ENCODE results near the gene SULT4A1.

SULT4A1 gene

DNA sequence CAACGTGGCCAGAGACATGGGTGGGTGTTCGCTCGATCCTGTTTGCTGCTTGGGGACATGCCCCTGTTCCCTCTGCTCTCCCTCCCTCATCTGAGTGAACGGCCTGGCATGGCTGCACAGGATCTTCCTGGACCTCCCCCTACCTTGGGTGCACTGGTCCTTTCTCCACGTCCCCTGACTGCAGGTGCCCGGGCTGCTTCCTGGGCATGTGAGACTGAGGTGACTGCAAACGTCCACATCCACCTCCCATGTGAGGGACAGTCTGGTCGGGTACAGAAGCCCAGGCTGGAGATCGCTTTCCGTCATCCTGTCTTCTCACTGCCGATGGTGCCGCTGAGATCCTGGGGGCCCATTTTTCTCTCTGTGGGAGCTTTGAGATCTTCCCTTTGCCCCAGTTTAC is 11.8 kb downstream of the SULT4A1 start:
- Mint-ChIP-seq H3K9me3 (no peaks in the 10 kb centered on the region), H3K36me3 (ENCODE audit: low read depth) (no peaks in the 10 kb centered on the region), H3K4me1 (ENCODE audit: low read depth) (no peaks in the 10 kb centered on the region), H3K27ac (no peak overlapping the region), H3K4me3 (no peak overlapping the region), H3K27me3 (ENCODE audit: low read depth) (peaks cover 5% of the 10 kb centered on the region)
- no peak for DNase-seq (ENCODE audit: low spot score)

DNA sequence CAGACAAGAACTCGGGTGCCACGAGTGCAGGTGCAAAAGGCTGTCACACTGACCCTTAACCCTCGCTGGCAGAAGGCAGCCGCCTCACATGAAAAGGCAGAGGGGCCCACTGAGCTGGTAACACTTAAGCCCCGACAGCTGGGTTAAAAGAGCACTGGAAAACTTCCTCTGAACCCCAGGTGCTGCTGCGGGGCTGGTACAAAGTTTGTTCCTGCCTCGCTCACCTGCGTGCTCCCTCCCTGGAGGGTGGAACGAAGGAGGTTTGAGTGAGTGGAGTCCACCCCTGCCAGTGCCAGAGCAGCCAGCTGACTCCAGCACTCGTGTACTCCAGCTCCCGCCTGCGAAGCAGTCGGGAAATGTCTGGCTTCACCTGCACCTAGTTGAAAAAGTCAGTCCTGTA is 12.6 kb downstream of the SULT4A1 start:
- H3K4me1 Mint-ChIP-seq (ENCODE audit: low read depth): no peaks in the 10 kb centered on the region
- no peak overlapping the region for H3K27ac Mint-ChIP-seq
- H3K36me3 Mint-ChIP-seq (ENCODE audit: low read depth): no peaks in the 10 kb centered on the region
- peaks cover 5% of the 10 kb centered on the region for H3K27me3 Mint-ChIP-seq (ENCODE audit: low read depth)
- H3K9me3 Mint-ChIP-seq: no peaks in the 10 kb centered on the region
- DNase-seq (ENCODE audit: low spot score): no peak
- H3K4me3 Mint-ChIP-seq: no peak overlapping the region

DNA sequence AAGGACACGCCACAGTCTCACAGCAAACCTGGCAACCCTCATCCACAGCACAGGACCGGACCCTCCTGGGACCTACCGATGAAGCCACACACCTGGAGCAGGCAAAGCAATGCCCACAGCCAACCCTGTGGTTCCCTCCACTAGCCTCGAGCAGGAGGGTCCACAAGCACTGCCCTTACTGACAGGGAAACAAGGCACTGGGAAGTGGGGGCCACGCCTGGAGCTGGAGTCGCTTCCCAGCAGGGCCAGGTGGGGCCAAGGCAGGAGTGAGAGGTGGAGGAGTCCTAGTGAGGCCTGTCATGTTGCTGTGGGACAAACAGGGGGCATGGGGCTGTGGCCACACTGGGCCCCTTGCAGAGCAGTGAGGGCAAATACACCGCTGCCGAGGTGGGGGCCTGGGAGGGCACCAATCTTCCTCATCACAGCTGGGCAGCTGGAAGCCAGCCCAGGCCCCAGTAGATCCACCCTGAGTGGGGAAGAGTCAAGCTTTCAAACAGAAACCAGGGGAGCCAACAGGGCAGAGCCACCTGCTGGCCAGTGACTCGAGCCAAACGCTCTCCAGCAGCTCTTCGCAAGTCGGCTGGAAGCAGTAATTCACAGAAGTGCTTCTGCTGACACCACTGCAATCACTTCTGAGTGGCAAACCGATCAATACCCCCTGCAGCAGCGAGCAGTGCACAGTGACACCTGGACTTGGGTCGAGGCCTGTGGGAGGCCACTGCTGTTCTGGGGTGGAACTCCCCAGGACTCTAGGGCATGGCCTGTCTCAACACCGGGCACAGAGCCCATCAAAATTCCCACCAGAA is 13.7 kb downstream of the SULT4A1 start:
- Mint-ChIP-seq H3K27me3 (ENCODE audit: low read depth) (peaks cover 5% of the 10 kb centered on the region), H3K4me1 (ENCODE audit: low read depth) (no peaks in the 10 kb centered on the region), H3K36me3 (ENCODE audit: low read depth) (no peaks in the 10 kb centered on the region), H3K4me3 (no peak overlapping the region), H3K9me3 (no peaks in the 10 kb centered on the region), H3K27ac (no peak overlapping the region)
- no peak for DNase-seq (ENCODE audit: low spot score)

DNA sequence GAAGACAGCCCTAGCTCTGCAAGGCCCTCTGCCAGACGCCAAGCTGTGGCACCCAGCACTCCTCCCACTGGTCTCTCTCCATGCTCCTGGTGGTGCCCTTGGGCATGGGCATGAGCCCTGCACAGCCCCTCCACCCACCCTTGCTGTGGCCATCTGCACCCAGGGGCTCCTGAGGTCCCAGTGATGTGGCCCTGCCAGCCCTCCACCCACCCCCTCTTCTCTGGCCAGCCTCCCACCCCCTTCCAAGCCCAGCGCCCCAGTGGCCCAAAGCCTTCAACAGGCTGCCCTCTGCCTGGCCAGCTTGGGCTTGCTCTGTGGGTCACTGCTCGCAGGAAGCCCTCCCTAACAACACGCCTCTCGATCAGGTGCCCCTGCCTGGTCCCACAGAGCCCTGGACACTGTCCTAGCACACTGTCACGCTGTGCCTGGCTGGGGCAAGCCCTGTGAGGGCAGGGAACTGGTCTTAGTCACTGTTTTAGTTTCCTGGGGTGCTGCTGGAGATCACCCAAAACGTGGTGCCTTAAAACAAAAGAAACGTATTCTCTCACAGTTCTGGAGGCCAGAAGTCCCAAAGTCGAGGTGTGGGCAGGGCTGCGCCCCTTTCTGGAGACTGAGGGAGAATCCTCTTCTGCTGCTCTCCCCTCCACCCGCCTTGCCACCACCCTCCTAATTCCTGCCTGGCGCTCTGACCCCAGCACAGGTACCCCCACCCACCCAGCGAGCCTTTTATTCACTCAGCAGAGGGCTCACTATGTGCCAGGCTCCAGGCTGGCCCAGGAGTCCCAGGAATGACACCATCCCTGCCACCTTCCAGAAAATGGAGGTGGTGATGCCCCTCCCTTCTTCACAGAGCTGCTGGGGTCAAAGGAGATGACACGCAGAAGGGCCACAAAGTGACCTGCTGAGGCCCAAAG is 14.7 kb downstream of the SULT4A1 start:
- Mint-ChIP-seq H3K4me1 (ENCODE audit: low read depth) (no peaks in the 10 kb centered on the region), H3K36me3 (ENCODE audit: low read depth) (no peaks in the 10 kb centered on the region), H3K9me3 (no peaks in the 10 kb centered on the region), H3K27me3 (ENCODE audit: low read depth) (peaks cover 2% of the 10 kb centered on the region), H3K4me3 (no peak overlapping the region), H3K27ac (no peak overlapping the region)
- no peak for DNase-seq (ENCODE audit: low spot score)

DNA sequence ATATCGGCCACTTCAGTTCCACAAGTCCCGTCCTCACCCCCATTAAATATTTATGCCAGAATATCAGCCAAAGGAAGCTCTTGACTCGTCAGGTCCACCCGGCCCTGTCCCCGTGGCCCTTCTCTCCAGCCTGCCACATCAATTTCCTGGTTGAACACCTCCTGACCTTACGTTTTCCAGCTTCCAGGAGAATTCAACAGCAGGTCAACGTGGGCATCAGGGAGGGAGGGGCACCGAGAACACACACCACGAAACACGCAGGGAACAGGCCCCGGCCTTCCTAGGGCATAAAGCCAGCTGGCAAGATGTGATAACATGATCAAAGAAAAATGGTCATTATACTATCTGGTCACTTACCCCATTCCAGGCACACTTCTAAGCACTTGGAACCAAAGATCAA is 15.3 kb downstream of the SULT4A1 start:
- no peak overlapping the region for H3K27ac Mint-ChIP-seq
- no peaks in the 10 kb centered on the region for H3K36me3 Mint-ChIP-seq (ENCODE audit: low read depth)
- H3K4me1 Mint-ChIP-seq (ENCODE audit: low read depth): no peaks in the 10 kb centered on the region
- H3K4me3 Mint-ChIP-seq: no peak overlapping the region
- no peak for DNase-seq (ENCODE audit: low spot score)
- peaks cover 2% of the 10 kb centered on the region for H3K27me3 Mint-ChIP-seq (ENCODE audit: low read depth)
- no peaks in the 10 kb centered on the region for H3K9me3 Mint-ChIP-seq

DNA sequence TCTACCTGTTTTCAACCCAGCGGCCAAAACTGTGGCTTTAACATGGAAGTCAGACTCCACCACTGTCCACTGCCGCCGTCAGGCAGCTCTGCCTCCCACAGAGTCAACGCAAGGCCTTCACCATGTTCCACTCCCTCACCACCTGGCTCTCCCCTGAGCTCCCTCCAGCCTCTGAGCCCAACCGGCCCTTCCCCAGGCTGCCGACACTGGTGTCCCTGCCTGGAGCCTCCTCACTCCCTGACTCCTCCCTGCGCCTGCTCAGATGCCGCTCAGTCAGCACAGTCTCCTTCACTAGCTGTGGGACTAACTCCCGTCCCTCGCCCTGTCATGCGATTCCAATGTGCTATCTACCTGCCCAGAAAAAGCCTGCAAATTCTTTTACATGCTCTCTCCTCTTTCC is 16.3 kb downstream of the SULT4A1 start:
- no peaks in the 10 kb centered on the region for H3K27me3 Mint-ChIP-seq (ENCODE audit: low read depth)

DNA sequence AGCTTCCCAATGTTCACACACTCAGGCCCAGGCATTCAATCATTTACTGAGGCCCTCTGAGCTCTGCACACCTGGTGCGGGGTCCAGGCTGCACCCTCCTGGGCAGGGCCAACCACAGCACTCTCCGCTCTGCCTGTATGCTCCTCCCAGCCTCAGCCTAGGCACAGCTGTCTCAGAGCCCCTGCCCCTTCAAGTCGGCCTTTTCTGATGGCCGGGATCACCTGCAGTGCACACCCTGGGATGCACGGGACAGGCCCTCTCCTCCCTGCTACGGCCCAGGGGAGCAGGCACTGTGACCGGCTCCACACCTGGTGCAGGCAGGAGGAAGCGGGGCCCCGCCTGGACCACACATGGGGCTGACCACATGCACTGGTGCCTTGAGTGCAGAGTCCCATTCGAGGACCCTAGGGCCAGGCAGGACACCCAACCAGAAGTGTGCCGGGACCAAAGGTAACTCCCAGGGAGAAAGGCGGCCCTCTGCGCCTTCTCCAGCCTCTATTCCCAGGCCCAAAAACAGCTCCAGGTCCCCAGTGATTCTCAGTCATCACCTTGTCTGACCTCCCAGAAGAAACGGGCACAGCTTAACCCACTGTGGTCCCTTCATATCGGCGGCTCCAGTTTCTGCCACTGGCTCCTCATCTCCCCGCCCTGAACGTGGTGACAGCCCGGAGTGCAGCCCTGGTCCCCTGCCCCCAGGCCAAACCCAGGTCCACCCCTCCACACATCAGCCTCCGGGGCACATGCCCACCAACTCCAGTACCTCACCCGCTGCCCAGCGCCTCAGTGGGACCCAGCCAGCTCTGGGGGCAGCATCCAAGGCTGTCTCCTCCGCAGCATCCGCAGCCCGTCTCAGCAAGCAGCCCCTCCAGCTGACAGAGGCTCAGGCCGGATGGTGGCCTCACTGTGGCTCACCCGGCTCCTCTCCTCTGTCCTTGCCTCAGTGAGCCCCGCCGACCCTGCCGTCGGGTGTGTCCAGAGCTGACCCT is 17.5 kb downstream of the SULT4A1 start:
- H3K9me3 Mint-ChIP-seq: no peaks in the 10 kb centered on the region
- H3K27me3 Mint-ChIP-seq (ENCODE audit: low read depth): no peaks in the 10 kb centered on the region
- DNase-seq (ENCODE audit: low spot score): no peak
- no peak overlapping the region for H3K4me3 Mint-ChIP-seq
- no peaks in the 10 kb centered on the region for H3K4me1 Mint-ChIP-seq (ENCODE audit: low read depth)
- no peaks in the 10 kb centered on the region for H3K36me3 Mint-ChIP-seq (ENCODE audit: low read depth)
- H3K27ac Mint-ChIP-seq: no peak overlapping the region

More for the DNA sequence above, 16.3 kb downstream of the SULT4A1 start:
- H3K4me1 Mint-ChIP-seq (ENCODE audit: low read depth): no peaks in the 10 kb centered on the region
- DNase-seq (ENCODE audit: low spot score): no peak
- H3K36me3 Mint-ChIP-seq (ENCODE audit: low read depth): no peaks in the 10 kb centered on the region
- no peak overlapping the region for H3K4me3 Mint-ChIP-seq
- H3K27ac Mint-ChIP-seq: no peak overlapping the region
- H3K9me3 Mint-ChIP-seq: no peaks in the 10 kb centered on the region

DNA sequence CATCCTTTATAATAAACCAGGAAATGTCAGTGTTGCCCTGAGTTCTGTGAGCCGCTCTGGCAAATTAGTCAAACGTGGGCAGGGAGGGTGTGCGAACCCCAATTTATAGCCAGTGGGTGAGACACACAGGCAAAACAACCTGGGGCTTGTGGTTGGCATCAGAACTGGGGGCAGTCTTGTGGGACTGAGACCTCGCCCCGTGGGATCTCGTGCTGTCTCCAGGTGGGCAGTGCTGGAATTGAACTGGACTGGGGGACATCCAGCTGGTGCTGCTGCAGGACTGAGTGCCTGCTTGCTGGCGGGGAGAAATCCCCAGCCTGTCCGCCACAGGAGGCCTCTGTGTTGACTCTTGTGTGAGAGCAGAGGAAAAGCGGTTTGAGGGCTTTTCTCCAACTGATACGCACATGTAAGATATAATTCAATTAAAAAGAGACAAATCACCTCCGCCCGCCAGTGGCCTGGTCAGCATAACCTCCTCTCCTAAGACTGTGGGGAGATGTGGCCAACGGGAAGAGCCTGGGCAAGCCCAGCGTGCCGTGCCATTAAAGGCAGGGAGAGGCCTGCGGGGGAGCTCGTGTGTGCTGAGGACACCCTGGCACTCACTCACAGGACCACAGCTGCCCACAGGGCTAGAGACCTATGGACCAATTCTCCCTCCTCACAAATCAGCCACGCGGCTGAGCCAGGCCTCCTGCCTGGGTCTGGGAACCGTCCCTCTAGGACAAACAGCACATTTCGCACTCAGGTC is 18.4 kb downstream of the SULT4A1 start:
- no peak for DNase-seq (ENCODE audit: low spot score)
- H3K9me3 Mint-ChIP-seq: no peaks in the 10 kb centered on the region
- H3K27ac Mint-ChIP-seq: no peak overlapping the region
- H3K36me3 Mint-ChIP-seq (ENCODE audit: low read depth): no peaks in the 10 kb centered on the region
- H3K4me1 Mint-ChIP-seq (ENCODE audit: low read depth): no peaks in the 10 kb centered on the region
- H3K4me3 Mint-ChIP-seq: no peak overlapping the region
- H3K27me3 Mint-ChIP-seq (ENCODE audit: low read depth): no peaks in the 10 kb centered on the region

DNA sequence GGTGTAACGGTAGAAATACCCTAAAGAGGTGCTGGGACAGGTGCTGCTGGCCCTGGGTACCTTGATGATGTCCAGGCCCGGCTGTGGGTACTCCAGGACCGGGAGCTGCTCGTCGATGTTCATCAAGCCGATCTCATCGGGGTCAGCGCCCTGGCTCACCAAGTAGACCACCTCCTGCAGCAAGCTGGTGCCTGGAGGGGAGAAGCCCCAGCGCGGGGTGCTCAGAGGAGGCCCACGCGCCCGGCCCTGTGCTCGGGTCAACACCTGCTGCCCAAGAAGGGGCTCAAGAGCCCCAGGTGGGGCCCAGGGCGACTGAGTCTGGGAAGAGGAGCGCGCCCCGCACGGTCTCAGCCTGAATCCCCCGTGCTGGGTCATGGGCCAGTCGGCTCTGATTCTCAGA is 20.6 kb downstream of the SULT4A1 start:
- Mint-ChIP-seq H3K27ac (no peak overlapping the region), H3K4me1 (ENCODE audit: low read depth) (no peaks in the 10 kb centered on the region), H3K36me3 (ENCODE audit: low read depth) (no peaks in the 10 kb centered on the region), H3K27me3 (ENCODE audit: low read depth) (no peaks in the 10 kb centered on the region), H3K4me3 (no peak overlapping the region), H3K9me3 (no peaks in the 10 kb centered on the region)
- no peak for DNase-seq (ENCODE audit: low spot score)

DNA sequence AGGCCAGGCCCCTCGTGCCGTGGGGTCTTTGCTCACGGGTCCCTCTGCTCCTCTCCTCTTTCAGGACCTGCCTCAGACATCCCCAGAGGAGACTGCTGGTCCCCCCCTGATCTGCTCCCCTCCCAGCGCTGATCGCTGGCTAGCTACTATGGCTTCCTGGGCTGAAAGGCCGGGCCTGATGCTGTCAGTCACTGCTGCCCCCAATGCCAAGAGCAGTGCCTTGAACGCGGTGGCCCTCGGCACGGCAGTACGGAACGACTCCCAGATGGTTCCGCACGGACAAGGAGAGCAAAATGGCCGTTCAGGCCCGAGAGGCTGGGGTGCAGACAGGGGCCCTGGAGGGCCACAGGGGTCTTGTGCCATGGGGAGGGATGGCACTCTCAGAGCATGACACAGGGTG is 21.5 kb downstream of the SULT4A1 start:
- Mint-ChIP-seq H3K27ac (no peak overlapping the region), H3K36me3 (ENCODE audit: low read depth) (no peaks in the 10 kb centered on the region), H3K9me3 (no peaks in the 10 kb centered on the region), H3K4me3 (no peak overlapping the region), H3K27me3 (ENCODE audit: low read depth) (no peaks in the 10 kb centered on the region), H3K4me1 (ENCODE audit: low read depth) (no peaks in the 10 kb centered on the region)
- DNase-seq (ENCODE audit: low spot score): no peak

DNA sequence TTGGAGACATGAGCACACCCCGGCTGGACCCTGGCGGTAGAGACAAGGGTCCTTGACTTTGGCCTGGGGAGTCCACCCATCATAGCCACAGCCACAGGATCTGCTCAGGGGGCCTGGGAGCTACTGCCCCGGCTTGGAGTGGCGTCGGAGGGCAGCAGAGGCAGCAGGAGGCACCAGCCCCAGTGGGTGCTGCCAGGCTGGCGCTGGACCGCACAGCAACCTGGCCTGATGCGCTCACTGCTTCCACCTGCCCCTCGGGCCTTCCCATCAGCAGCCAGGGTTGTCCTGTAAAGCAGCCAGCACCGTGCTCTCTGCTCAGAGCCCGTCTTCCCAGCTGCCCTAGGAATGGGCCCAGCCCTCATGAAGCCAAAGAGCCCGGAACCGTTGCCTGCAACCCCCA is 21.9 kb downstream of the SULT4A1 start:
- Mint-ChIP-seq H3K9me3 (no peaks in the 10 kb centered on the region), H3K27ac (no peak overlapping the region), H3K27me3 (ENCODE audit: low read depth) (no peaks in the 10 kb centered on the region), H3K4me3 (no peak overlapping the region), H3K36me3 (ENCODE audit: low read depth) (no peaks in the 10 kb centered on the region), H3K4me1 (ENCODE audit: low read depth) (no peaks in the 10 kb centered on the region)
- DNase-seq (ENCODE audit: low spot score): no peak

DNA sequence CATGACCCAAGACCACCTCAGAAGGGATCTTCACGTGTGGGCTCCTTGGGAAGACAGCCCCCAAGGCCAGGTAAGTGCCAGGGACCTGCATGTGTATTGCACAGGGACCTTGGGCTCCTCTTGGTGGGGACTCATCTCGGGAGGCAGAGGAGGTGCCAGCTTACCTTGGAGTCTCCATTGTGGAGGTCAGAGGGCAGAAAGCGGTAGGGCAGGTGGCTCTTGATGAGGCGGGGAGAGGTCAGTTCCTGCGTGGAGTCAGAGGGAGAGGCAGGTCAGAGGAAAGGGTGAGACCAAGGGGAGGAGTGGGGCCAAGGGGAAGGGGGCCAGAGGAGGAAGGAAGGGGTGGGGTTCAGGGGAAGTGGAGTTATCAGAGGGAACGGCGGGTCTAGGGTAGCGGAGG is 22.5 kb downstream of the SULT4A1 start:
- H3K27ac Mint-ChIP-seq: no peak overlapping the region
- no peak for DNase-seq (ENCODE audit: low spot score)
- H3K9me3 Mint-ChIP-seq: no peaks in the 10 kb centered on the region
- no peaks in the 10 kb centered on the region for H3K36me3 Mint-ChIP-seq (ENCODE audit: low read depth)
- H3K4me1 Mint-ChIP-seq (ENCODE audit: low read depth): no peaks in the 10 kb centered on the region
- peaks cover 2% of the 10 kb centered on the region for H3K27me3 Mint-ChIP-seq (ENCODE audit: low read depth)
- H3K4me3 Mint-ChIP-seq: no peak overlapping the region

Data from T-helper 2 cell treated with Interferon-gamma antibody and Interleukin-4, amounts not matched to agents 5 μg/mL and 100 μg/mL, for 36 hours (primary cell).